ENCODE data around the gene FAM180B. TPM values are rescaled to one million over a fixed set of nuclear protein-coding genes. Genes with fewer than 3 reads are reported as not detected.

FAM180B gene
- total RNA-seq, 1 experiment from 2014 or later = not detected

DNA sequence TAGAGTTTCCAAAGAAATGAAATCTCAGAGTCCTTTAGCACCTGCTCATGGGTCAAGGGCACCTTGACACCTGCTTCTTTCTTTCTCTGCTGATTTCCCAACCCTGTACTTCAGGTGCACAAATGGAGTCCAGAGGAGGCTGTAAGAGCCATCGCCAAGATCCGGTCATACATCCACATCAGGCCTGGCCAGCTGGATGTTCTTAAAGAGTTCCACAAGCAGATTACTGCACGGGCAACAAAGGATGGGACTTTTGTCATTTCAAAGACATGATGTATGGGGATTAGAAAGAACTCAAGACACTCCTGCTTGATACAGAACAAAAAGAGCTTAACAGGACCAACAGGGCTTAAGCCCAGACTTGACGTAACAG is 15.1 kb upstream of the FAM180B start:
- Histone ChIP-seq H3K4me3 (replicated peaks in 1 of 2; ENCODE audit: low read depth in 1 of 2, low read length in 2 of 2) (no peak overlapping the region), H3K9me3 (ENCODE audit: control insufficient read depth in 1 of 2, insufficient read depth in 1 of 2, low read depth in 1 of 2, low read length in 2 of 2) (no peaks in the 10 kb centered on the region), H2AFZ (ENCODE audit: low read depth, low read length, poor library complexity, severe bottlenecking) (no peak overlapping the region), H3K27me3 (ENCODE audit: insufficient read depth, low read length) (no peaks in the 10 kb centered on the region), H3K79me2 (ENCODE audit: insufficient read depth, low read length) (peaks cover 81% of the 10 kb centered on the region), H4K20me1 (ENCODE audit: insufficient read depth) (no peaks in the 10 kb centered on the region), H3K9ac (ENCODE audit: low read length) (no peak overlapping the region), H3K4me1 (ENCODE audit: control insufficient read depth in 1 of 2, insufficient read depth in 2 of 2, low read length in 2 of 2) (peaks cover 0 to 7% of the 10 kb centered on the region in 2 experiments; a peak in 3 of 4 replicates), H3K36me3 (ENCODE audit: control insufficient read depth in 1 of 2, insufficient read depth in 2 of 2, low read length in 2 of 2) (peaks cover 43 to 45% of the 10 kb centered on the region in 2 experiments; a peak in 3 of 4 replicates), H3K27ac (ENCODE audit: low read depth, low read length) (no peak overlapping the region), H3K9me2 (ENCODE audit: insufficient read depth) (no peaks in the 10 kb centered on the region), H3K4me2 (ENCODE audit: low read length) (no peak overlapping the region)
- ChIA-PET RAD21 (ENCODE audit: low non-redundant PET in 1 of 2, low total read pairs in 2 of 2, uncharacterized antibody in 2 of 2, unreplicated experiment in 2 of 2) (no interaction called here), CTCF (no interaction called here), POLR2A (no interaction called here)
- ATAC-seq (no peak), DNase-seq (ENCODE audit: low read depth, low spot score) (no peak)
- intact Hi-C loops (cut with micrococcal nuclease) = no loop called here
- no TSS peak for BruUV-seq (replicated peaks)
- TF ChIP-seq SIN3A (IDR thresholded peaks at IDR 0.05; ENCODE audit: low read depth) (no peak), ZFX (IDR thresholded peaks at IDR 0.05) (no peak), ZNF274 (IDR thresholded peaks at IDR 0.05; ENCODE audit: low read depth, low read length) (no peak)

DNA sequence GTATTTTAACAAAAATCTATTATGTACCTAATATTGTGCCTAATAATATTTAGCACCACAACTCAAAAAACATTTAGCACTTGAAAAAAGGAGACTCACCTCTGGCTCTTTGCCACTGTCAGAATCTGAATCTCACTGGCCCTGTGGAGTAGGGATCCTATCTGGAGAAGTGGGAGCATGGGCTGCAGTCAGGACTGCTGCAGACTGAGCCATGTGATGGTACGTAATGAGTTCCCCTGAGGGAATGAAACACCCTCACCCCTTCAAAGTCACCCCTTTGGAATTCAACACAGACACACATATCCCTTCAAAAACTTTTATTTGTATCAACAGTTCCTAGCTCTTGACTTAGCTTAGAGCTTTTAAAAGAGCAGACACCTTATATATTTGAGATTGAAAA is 14.6 kb upstream of the FAM180B start:
- no peak overlapping the region for H3K9ac ChIP-seq (ENCODE audit: low read length)
- CTCF ChIA-PET = interaction anchor here (0.5 kb wide), 1 partner anchor 37 kb away, joined by 3 read pairs; no protein-coding TSS in a partner anchor
- RAD21 ChIA-PET (ENCODE audit: low non-redundant PET in 1 of 2, low total read pairs in 2 of 2, uncharacterized antibody in 2 of 2, unreplicated experiment in 2 of 2) = no interaction called here
- H3K27ac ChIP-seq (ENCODE audit: low read depth, low read length) = no peak overlapping the region
- no peaks in the 10 kb centered on the region for H4K20me1 ChIP-seq (ENCODE audit: insufficient read depth)
- ATAC-seq = no peak
- H3K4me2 ChIP-seq (ENCODE audit: low read length) = no peak overlapping the region
- DNase-seq (ENCODE audit: low read depth, low spot score) = no peak
- TF ChIP-seq CEBPB (IDR thresholded peaks at IDR 0.05; ENCODE audit: low read depth) (no peak), ZNF274 (IDR thresholded peaks at IDR 0.05; ENCODE audit: low read depth, low read length) (no peak), ELF1 (IDR thresholded peaks at IDR 0.05; ENCODE audit: borderline replicate concordance, low read depth) (no peak), SRF (IDR thresholded peaks at IDR 0.05; ENCODE audit: low read depth) (no peak), FOSL1 (IDR thresholded peaks at IDR 0.05; ENCODE audit: low read depth) (no peak), EZH2 (IDR thresholded peaks at IDR 0.05) (no peak)
- no peaks in the 10 kb centered on the region for H3K27me3 ChIP-seq (ENCODE audit: insufficient read depth, low read length)
- POLR2A ChIA-PET = no interaction called here
- no peak overlapping the region for H2AFZ ChIP-seq (ENCODE audit: low read depth, low read length, poor library complexity, severe bottlenecking)
- H3K36me3 ChIP-seq (ENCODE audit: control insufficient read depth in 1 of 2, insufficient read depth in 2 of 2, low read length in 2 of 2) = peaks cover 43 to 45% of the 10 kb centered on the region in 2 experiments; a peak in 3 of 4 replicates
- H3K4me1 ChIP-seq (ENCODE audit: control insufficient read depth in 1 of 2, insufficient read depth in 2 of 2, low read length in 2 of 2) = peaks cover 0 to 2% of the 10 kb centered on the region in 2 experiments; a peak in 2 of 4 replicates
- TSS peak; percentile 4 for BruUV-seq (replicated peaks)
- intact Hi-C loops (cut with micrococcal nuclease) = no loop called here
- no peaks in the 10 kb centered on the region for H3K9me2 ChIP-seq (ENCODE audit: insufficient read depth)
- H3K79me2 ChIP-seq (ENCODE audit: insufficient read depth, low read length) = peaks cover 77% of the 10 kb centered on the region
- no peaks in the 10 kb centered on the region for H3K9me3 ChIP-seq (ENCODE audit: control insufficient read depth in 1 of 2, insufficient read depth in 1 of 2, low read depth in 1 of 2, low read length in 2 of 2)
- H3K4me3 ChIP-seq (replicated peaks in 1 of 2; ENCODE audit: low read depth in 1 of 2, low read length in 2 of 2) = no peak overlapping the region
